ENCODE data around the gene FAM83G. TPM values are rescaled to one million over a fixed set of nuclear protein-coding genes. Genes with fewer than 3 reads are reported as not detected.

Gene FAM83G
- total RNA-seq, 2 donors from 2014 or later, result 29.7 to 34.7 TPM

DNA sequence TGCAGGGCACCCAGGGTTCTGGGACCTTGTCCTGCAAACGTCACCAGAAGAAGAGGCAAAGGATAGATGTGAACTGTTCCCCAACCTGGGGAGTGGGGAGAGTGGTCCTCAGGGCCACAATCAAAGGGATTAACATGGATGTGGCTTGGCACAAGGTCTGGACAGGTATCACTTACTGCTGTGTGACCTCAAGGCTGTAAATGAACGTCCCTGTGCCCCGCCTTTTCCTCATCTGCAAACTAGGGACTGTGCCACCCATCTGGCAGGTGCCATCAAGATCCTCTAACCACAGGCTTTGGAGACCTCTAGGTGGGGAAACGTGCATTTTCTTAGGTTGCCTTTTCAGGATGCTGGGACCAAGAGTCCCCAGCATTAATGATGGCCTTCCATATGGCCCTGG, 27.5 kb downstream of the FAM83G start:
- intact Hi-C loops (cut with DNase I, micrococcal nuclease), result no loop called here
- ATAC-seq (no peak), DNase-seq (no peak)

GRCh38 chr17:18976201-18976600, 28.4 kb downstream of the FAM83G start:
- DNase-seq (no peak), ATAC-seq (peak; percentile 22)
- intact Hi-C loops (cut with DNase I, micrococcal nuclease), result no loop called here

DNA sequence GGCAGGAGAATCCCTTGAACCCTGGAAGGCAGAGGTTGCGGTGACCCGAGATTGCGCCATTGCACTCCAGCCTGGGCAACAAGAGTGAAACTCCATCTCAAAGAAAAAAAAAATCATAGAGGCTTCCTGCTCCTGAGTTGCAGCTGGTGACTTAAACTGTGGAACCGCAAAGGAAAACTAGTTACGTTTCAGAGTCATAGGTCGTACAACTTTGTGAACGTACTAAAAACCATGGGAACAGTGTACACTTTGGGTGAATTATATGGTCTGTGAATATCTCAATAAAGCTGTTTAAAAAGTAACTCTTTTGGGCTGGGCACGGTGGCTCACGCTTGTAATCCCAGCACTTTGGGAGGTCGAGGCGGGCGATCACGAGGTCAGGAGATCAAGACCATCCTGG, 29.0 kb downstream of the FAM83G start:
- intact Hi-C loops (cut with DNase I, micrococcal nuclease), result no loop called here
- DNase-seq (no peak), ATAC-seq (peak; percentile 77)

DNA sequence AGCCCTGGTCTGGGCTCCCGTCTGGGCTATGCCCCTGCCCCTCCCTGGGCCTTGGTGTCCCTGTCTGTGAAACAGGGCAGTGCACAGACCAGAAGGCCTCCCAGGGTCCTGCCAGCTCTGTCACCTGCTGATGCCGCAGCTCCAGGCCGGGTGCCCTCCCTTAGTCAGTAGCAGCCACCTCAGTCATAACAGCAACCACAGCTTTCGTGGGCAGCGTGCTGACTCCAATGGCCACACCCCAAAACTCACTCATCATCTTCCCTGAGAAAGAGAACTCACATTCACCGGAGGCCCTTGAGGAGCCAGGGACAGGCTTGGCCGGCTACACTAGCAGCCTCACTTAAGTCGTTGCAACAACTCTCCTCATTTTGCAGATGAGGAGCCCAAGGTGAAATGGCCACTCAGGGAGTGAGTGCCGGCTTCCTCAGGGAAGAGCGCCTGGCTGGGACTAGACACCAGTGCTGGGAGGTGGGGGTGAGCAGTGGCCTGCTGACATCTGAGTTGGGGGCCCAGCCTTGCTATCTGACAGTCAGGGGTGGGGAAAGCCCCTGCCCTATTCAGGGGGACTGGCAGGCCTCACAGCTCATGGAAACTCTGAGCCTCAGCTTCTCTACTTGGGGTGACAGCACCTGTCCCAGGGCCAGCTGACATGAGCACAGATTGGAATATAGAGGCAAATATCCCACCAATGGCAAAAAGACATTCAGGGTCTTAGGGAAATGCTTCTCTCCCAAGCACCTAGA, 30.0 kb downstream of the FAM83G start:
- intact Hi-C loops (cut with DNase I, micrococcal nuclease), result no loop called here
- ATAC-seq (no peak), DNase-seq (peak in 1 of 2 donors; percentile 11)

DNA sequence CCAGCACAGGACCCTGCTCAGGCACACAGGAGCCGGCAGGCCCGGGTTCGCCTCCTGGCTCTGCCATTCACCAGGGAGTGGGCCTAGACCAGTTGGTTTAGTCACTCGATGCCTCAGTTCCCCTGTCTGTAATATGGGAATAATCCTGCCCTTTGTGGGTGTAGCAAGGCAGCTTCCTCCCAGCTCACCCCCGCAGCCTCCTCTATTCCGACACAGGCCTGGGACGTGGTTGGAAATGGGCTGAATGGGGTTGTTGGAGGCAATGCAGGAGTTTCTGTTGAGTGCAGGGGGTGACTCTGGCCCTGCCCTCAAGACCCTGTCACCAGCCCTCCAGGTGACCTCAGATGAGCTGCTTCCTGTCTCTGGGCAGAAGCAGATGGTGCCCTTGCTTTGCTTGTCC, 32.8 kb downstream of the FAM83G start:
- no peak for ATAC-seq
- DNase-seq, result no peak
- intact Hi-C loops (cut with DNase I, micrococcal nuclease), result no loop called here

DNA sequence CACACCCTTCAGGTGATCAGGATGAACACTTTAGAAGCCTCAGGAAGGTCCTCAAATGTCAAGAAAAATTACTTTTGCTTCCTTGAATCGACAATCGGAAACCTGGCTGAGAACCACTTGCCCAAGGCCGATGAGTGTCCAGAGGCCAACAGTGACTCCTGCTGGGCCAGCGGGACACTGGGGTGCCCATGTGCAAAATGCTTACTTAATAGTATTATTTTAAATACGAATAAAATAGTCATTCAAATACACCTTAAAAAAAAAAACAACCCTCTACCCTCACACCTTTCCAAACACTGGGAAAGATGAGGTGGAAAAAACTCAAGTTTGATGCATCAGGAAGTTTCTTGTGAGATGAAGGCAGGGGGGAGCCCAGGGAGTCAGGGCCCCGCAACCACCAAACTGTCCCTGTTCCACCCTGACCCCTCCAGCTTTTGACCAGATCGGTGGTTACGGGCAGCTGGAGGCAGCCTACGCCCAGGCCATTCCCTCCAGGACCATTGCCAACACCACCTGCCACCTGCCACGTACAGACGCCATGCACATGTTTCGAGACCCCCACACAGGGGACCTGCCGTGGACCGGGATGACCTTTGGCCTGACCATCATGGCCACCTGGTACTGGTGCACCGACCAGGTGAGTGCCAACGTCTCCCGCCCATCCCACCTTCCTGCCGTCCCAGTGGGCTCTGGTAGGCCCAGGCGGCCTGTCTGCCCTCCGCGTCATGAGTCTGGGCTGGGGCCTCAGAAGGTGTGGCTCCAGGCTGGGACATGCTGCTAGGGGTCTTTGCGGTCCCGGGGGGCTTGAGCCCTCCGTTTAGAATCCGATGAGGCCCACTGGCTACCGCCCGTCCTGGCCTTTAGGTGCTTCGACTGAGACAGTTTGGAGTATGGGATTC, 33.7 kb downstream of the FAM83G start:
- ATAC-seq (no peak), DNase-seq (no peak)
- intact Hi-C loops (cut with DNase I, micrococcal nuclease), result no loop called here

GRCh38 chr17:18968945-18969887, 35.3 kb downstream of the FAM83G start:
- ATAC-seq, result peak; percentile 88
- intact Hi-C loops (cut with DNase I, micrococcal nuclease), result no loop called here

DNA sequence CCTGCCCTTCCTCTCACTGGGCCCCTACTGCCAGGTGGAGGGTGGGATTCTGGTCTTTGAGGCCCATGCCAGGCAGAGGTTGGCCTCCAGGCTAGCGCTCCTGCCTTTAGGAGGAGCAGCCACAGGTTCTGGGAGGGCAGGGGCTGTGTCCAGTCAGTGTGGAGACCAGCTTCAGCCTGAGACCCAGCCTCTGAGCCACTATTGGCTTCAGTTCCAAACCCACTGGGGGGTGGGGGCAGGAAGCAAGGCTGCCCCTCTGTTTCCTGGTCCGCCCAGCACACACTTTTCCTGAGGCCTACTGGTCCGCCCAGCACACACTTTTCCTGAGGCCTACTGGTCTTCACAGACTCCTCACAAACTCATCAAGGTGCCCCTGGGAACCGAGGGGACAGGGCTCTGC, 36.2 kb downstream of the FAM83G start:
- ATAC-seq (no peak), DNase-seq (no peak)
- intact Hi-C loops (cut with DNase I, micrococcal nuclease), result no loop called here

More at GRCh38 chr17:18968945-18969887, 35.3 kb downstream of the FAM83G start:
- DNase-seq, result peak; percentile 86 to 94

DNA sequence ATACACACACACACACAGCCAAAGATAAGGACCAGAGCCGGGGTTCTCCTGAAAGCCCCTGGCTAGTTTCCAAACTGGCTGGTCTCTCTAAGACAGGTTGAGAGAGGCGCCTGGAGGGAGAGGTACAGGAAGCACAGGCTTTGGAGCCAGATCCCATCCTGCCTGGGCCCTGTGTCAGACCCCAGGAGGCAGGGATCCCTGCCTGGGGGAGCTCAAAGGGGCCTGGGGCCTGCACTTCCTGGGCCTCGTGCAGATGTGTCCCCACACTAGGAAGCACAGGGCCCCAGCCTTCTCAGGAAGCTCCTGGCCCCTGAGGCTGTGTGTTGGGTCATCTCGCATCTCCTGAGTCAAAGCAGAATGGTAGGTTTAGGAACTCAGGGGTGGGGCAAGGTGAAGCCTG, 36.6 kb downstream of the FAM83G start:
- intact Hi-C loops (cut with DNase I, micrococcal nuclease), result no loop called here
- ATAC-seq (peak; percentile 8), DNase-seq (no peak)

DNA sequence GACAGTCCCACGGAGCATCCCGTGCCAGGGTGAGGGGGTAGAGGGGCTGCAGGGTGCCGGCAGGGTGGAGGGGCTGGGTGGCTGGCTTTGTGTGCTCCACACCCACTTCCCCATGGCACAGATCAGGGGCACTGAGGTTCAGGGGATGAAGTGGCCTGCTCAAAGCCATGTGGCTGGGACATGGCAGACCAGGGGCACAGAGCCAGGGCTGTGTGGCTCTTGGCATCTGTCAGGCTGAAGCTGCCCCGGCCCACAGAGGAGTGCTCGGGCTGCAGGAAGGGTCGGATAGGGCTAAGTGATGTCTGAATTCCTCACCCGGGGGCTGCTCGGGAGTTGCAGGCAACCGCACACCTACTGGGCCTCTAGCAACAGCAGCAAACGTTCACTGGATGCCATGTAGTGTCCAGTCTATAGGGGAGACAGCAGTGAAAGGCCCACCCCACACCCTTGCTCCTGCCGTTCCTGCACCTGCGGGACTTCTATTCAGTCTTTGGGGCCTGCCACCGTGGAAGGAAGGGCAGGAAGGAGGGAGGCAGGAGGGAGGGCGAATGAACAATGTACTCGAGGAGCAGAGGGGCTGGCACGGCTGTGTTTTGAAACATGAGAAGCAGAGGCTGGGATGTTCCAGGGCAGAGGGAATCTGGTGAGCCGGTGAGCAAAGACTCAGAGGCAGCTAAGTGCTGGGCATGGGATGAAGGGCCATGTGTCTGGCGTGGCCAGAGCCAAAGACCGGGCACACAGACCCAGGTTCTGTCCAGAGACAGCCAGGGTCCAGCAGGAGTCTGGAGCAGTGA, 37.5 kb downstream of the FAM83G start:
- intact Hi-C loops (cut with DNase I, micrococcal nuclease), result no loop called here
- ATAC-seq, result no peak
- no peak for DNase-seq

DNA sequence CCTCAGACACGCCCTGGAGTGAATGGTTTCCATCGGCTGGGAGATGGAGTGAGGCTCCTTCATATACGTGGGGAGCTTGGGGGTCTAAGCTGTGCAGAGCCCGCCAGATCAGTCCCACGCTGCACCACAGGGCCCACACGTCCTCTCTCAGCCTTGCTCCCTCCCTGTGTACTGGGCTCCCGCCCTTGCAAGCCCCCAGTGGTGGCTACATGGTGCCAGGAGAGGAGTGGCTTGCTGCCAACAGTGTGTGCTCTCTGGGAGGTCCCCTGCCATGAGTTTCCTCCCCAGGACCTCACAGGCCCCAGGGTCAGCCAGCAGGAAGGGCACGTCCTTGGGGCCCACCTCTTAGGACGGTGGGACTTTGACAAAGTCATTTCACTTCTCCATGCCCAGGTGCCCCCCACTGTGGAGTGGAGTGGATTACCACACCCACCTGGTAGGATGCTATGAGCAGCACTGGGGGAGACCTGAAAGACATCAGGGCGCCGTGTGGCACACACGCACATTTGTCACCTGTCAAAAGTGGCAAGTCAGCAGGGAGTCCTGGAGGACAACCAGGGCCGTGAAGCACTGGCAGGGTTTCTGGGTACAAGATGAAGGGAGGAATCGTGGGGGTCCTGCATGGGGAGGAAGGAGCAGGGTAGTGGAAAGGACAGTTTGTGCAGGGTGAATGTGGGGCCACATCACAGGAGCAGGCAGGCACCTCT, 38.9 kb downstream of the FAM83G start:
- DNase-seq (no peak), ATAC-seq (no peak)
- intact Hi-C loops (cut with DNase I, micrococcal nuclease), result no loop called here

GRCh38 chr17:18964550-18964949, 40.0 kb downstream of the FAM83G start:
- no peak for DNase-seq
- intact Hi-C loops (cut with DNase I, micrococcal nuclease), result no loop called here
- ATAC-seq, result no peak

DNA sequence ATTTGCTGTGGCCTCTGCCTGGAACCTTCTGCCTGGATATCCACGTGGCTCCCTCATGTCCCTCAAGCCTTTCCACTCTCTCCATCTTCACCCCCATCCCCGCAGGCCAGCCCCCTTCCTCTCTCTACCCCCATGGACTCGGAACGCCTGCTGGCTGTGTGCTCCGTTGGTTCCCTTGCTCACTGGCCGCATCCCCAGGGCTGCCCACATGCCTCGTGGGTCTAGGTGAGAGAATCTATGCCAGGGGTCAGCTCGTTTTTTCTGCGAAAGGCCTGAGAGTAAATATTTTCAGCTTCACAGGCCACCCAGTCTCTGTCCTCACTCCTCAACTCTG, 40.6 kb downstream of the FAM83G start:
- intact Hi-C loops (cut with DNase I, micrococcal nuclease), result no loop called here

GRCh38 chr17:18963126-18964017, 41.2 kb downstream of the FAM83G start:
- DNase-seq (peak in 1 of 2 donors; percentile 24), ATAC-seq (peak; percentile 25)
- intact Hi-C loops (cut with DNase I, micrococcal nuclease), result no loop called here

More for the DNA sequence above, 40.6 kb downstream of the FAM83G start:
- no peak for DNase-seq
- ATAC-seq, result no peak

GRCh38 chr17:18962494-18962815, 42.1 kb downstream of the FAM83G start:
- intact Hi-C loops (cut with DNase I, micrococcal nuclease), result no loop called here
- ATAC-seq (no peak), DNase-seq (no peak)

DNA sequence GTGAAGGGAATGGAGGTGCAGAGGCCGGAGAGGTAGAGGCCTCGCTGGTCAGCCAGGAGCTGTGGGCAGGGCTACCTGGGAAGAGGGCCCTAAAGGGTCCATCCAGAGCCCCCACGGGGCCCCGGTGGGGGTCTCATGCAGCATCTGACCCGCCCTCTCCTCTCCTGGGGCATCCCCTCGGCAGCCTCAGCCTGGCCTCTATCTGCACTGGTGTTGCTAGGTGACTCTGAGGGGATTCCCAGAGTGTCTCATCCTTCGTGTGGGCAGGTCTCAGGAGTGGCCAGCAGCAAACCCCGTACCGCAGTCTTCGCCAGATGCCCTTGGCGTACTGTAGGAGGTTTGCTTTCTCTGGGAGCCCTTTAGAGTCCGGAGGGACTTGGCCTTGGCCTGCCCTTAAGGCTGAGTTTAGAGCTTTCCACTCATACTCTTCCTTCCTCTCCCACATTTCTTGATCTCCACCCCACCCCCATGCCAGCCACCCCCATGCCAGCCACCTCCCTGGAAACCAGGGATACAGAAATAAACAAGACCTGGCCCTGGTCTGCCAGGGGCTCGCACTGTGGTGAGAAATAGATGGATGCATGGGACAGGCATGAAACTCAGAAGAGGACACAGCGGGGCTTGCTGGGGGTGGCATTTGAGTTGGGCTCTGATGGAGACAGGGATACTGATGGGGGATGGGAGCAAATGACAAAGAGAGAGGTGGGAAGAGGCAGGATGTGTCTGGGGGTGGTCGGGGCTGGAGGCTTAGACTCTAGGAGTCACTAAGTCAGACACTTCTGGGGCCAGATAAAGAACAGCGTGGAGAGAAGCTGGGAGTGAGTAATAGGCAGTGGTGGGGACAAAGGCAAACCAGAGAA, 42.7 kb downstream of the FAM83G start:
- no peak for DNase-seq
- intact Hi-C loops (cut with DNase I, micrococcal nuclease), result no loop called here
- no peak for ATAC-seq
